A549 (cell line): ENCODE data around the gene RPL23.

Experiments
- CTCF ChIP-seq: fragments of >200 bp; sonication (Bioruptor Twin); formaldehyde crosslinking; IDR thresholded peaks from 3 replicates; pipeline ENCODE4 v1.5.1; 2016
- HOXA7 ChIP-seq: fragments of 250-450 bp; sonication (Bioruptor Pico); IDR thresholded peaks from 2 replicates; pipeline ENCODE4 v1.5.0; 2020; ENCODE audit warnings: mild to moderate bottlenecking, moderate library complexity
- KDM5A ChIP-seq: fragments of 200-600 bp; sonication (generic); IDR thresholded peaks from 2 replicates; pipeline ENCODE4 v1.6.1; 2016; ENCODE audit warnings: antibody characterized with exemption, mild to moderate bottlenecking
- POLR2A ChIP-seq: IDR thresholded peaks from 2 replicates; pipeline ENCODE4 v1.6.1; 2012; ENCODE audit warnings: mild to moderate bottlenecking, low read length
- RAD21 ChIP-seq, 2 experiments: fragments of >200 bp in 1 of 2; sonication (Bioruptor Twin) in 1 of 2; formaldehyde crosslinking in 1 of 2; IDR thresholded peaks in 1 of 2; conservative IDR thresholded peaks in 1 of 2; 2 replicates in 1 of 2; 3 replicates in 1 of 2; pipeline ENCODE4 v1.6.1; 2012 to 2018; ENCODE audit warnings: inconsistent platforms in 1 of 2
- ZC3H11A ChIP-seq: fragments of 450-650 bp; IDR thresholded peaks from 2 replicates; pipeline ENCODE4 v1.6.1; 2014; ENCODE audit warnings: antibody characterized with exemption, mild to moderate bottlenecking

DNA sequence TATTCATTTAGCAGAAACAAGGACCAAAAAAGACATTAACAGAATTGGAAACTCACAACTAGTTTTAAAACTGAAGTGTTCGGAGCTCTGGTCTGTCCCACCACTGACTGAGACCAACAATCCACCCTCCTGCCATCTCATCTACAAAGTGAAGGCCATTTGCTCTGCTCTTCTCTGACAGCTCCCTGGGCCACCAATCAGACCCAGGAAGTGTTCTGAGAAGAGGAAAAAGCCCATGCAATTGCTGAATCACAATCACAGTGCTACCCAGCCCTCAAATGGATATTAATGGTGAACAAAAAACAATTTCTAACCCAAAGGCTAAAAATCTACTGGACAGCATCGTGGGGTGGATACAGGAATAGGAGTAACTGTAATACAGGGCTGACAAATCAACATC lies 2.1 kb downstream of the RPL23 start:
- TF ChIP-seq HOXA7 = no peak
- no peak for TF ChIP-seq CTCF
- TF ChIP-seq KDM5A = no peak
- TF ChIP-seq ZC3H11A = no peak
- no peak for TF ChIP-seq POLR2A
- TF ChIP-seq RAD21 (conservative IDR thresholded peaks at IDR 0.05 in 1 of 2, IDR thresholded peaks at IDR 0.05 in 1 of 2) = no peak
